GM19463 (cell line): Measurements from ENCODE around the gene IRX6.
A peak's percentile ranks its signal among the peaks of the same experiment; 100 is the strongest.

ENCODE experiments used
- ATAC-seq: cut with Tn5 transposase; IDR thresholded peaks from one replicate; pipeline ENCODE4 v1.9.1; 2021; ENCODE audit warnings: mild to moderate bottlenecking, moderate library complexity; ENCODE audit not compliant: unreplicated experiment

The IRX6 gene

GRCh38 chr16:55322327-55322726, 1.7 kb upstream of the IRX6 start:
- ATAC-seq, result no peak

DNA sequence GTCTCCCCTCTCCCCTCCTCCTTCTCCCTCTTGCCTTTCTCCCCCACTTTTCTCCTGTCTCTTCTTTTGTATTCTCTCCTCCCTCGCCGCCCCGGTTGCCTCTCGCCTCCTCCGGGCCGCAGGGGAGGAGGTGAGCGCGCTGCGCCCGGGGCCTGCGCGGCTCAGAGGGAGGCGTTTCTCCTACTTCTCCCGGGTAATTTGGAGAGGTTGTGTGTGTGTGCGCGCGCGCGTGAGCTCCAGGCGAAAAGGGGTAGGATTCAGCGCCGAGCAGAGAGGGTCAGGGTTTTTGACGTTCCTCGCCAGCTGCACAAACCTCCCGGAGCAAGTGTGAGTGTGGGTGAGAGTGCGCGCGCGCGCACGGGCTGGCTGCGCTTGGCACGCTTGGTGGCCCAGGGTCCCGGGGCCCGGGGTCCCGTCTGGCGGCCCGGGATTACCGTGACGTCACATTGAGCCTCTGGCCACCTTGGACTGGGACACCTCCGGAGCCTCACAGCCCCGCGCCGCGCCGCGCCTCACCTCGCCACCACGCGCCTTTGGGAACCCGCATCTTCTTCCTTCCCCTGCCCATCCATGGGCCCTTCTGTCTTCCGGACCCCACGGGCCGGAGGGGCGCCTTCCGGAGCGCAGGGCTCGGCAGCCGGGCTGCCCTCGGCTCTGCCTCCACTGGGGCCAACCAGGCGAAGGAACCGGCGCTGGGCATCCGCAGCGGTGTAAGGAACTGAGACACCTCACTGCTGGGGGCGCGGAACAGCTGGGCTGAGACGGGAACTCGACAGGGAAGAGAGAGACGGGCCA, 479 bp downstream of the IRX6 start:
- ATAC-seq, result peak; percentile 12

DNA sequence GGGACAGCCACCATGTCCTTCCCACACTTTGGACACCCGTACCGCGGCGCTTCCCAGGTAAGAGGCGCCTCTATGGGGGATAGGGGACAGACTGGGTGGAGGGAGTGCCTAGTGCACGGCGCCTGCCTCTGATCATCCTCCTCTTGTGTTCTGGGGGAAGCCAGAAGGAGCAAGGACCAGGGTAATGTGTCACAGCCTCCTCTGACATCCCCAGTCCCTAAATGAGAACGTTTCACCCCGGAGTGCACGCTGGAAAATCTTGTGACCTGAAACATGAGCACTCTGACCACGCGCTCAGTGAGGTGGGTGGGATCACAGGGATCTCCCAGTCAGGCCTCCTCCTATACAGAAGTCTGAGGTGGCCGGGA, 1.1 kb downstream of the IRX6 start:
- no peak for ATAC-seq

GRCh38 chr16:55325458-55326109, 1.6 kb downstream of the IRX6 start:
- ATAC-seq, result no peak

DNA sequence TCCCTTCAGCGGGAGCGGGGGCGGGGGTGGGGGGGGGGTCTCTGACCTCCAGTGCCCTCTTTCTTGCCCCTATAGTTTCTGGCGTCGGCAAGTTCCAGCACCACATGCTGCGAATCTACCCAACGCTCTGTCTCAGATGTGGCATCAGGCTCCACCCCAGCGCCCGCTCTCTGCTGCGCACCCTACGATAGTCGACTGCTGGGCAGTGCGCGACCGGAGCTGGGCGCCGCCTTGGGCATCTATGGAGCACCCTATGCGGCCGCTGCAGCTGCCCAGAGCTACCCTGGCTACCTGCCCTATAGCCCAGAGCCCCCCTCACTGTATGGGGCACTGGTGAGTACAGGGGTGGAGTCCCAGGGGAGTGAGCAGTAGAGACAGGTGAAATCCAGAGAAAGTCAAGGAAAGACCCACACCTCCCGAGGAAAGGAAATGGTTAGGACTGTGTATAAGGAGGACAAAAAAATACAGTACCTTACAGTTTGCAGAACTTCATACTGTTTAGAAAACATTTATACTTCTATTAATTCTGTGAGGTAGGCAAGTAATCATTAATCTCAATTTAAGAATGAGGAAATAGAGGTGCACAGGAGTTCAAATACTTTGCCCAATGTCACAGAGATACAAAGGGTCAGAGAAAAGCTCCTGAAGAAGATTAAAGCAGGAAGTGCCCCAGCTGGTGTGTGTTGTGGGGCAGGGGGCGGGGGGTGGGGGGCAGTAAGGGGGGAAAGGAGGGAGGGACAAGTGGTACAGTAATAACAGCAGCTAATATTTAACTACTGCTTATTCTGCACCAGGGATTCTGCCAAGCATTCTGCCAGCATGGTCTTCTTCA, 2.5 kb downstream of the IRX6 start:
- no peak for ATAC-seq

DNA sequence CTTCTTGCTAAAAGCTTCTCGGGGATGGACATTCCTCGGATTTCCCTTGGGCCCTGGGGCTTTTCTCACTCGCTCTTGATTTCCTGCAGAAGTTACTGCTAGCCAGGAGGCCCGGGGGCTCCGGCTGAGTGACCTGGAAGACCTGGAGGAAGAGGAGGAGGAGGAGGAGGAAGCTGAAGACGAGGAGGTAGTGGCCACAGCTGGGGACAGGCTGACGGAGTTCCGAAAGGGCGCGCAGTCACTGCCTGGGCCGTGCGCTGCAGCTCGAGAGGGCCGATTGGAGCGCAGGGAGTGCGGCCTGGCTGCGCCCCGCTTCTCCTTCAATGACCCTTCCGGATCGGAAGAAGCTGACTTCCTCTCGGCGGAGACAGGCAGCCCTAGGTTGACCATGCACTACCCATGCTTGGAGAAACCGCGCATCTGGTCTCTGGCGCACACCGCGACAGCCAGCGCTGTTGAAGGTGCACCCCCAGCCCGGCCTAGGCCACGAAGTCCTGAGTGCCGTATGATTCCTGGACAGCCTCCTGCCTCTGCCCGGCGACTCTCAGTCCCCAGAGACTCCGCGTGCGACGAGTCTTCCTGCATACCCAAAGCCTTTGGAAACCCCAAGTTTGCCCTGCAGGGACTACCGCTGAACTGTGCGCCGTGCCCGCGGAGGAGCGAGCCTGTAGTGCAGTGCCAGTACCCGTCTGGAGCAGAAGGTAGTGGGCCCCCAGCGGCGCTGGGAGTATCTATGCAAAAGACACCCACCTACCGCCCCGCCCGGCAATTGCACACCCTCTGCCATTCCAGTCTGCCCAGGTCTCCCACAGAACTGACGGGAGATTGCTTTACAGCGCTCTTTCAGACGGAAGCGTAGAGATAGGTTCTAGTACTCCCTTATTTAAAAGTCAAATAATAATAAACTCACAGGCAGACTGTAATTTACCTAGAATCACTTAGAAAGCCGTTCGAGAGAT, 4.9 kb downstream of the IRX6 start:
- ATAC-seq, result no peak

DNA sequence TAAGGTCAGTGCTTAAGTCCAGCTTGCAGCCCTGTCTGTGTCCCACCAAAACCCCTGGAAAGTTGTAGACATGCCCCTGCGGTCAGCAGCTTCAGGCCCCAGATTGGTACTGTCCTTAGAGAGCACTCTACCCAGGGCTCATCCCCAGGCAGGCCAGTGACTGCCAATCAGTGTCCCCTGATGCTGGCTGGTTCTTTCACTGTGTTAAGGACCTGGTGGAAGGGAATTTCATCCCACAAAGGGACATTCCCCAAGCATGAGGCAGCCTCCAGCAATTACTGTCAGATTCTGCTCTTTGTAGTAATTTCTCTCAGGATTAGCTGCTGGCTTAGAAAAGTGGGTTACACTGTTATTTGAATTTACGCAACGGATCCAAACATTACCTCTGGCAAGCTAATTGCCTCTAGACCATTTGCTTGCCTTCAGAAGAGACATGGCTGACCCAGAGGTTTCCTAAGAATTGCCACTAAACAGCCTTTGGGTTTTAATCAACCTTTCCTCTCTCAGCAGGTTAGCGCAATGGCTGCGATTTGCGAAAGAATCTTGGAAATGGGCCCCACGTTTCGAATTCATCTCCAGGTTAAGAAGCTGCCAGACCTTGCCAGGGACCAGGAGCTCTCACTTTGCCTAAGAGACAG, 5.9 kb downstream of the IRX6 start:
- ATAC-seq, result no peak

DNA sequence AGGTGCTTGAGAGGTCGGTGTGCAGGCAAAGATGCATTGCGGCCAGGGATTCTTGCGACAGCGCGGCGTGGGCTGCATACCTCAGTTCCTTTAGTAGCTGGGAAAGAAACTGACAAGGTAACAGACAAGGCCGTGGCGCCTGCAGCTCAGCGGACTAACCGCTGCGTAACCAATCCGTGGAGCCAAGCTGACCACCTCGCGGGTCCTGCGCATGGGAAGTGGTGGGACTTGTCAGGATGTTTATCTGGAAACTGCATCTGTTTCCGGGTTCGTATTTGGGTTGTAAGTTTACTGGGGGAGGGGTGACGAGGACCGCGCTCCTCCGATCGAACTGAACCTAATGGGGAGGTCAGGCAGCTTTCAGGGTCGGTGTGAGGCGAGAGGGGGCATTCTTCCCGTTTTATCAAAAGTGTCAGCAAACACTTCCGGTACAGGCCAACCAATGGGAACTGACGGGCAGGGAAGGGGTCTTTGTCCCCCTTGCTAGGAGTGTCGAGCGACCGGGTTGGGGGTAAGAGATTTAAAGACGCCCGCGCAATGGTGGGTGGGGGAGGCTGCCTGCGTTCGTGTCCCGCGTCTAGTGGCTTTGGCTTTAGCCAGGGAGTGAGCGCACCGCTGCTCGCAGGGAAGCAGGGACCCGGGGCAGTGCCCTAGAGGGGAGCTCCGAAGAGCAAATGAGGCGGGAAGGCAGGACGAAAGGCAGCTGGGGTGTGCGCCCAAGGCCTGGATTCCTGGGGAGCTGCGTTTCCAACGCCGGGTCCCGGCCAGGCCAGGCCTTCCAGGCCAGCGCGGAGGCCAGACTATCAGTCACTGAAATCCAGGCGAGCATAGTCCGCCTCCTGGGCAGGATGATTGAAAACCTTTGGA, 7.0 kb downstream of the IRX6 start:
- ATAC-seq, result no peak

- no peak for ATAC-seq
These were observed 7.7 kb downstream of the IRX6 start for GRCh38 chr16:55331648-55332185.

DNA sequence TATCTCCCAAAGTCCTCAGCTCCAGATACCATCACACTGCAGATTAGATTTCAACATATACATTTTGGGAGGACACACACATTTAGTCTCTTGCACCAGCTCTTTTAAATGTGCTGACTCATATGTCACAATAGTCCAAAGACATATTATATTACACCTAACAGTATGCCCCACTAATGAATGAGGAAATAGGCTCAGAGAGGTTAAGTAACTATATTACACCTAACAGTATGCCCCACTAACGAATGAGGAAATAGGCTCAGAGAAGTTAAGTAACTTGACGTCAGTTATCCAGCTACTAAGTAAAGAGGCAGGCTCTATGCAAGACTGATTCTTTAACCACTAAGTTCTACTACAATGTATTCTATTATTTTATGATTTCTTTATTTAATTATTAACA, 9.7 kb downstream of the IRX6 start:
- peak; percentile 48 for ATAC-seq

- ATAC-seq, result no peak
These were observed 14.6 kb downstream of the IRX6 start for GRCh38 chr16:55338646-55339045.

DNA sequence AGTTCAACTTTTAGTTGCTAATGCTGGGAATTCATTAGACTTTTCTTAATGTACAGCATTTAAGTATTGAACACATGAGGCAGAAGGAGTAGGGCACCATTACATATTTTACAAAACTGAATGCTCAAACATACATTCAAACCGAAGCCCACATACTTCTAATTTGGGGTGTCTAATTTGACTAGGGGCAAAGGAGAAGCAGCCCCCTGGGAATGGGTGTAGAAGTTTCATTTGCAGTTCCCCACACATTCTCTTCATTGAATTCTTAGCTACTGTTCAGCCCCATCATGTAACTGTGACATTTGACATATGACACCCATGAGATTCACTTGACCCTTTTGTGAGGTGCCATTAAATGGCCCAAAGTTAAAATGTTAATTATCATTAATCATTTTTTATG, 16.4 kb downstream of the IRX6 start:
- ATAC-seq, result no peak

DNA sequence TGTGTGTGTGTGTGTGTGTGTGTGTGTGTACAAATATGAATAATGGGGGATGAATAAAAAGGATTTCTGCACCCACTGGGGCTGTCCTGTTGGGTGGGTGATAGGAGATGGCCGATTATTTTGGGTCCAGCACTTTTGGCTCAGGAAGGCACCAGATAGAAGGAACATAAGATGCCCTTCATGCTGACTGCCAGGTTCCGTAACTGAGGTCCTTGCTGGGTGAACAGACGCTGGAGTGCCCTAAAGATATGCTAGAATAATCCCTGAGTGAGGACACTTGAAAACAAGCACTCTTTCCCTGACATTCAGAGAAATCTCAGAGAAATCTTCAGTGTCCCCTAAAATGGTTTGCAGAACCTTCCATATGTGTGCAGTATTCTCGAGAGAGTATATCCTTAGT, 17.7 kb downstream of the IRX6 start:
- no peak for ATAC-seq

- no peak for ATAC-seq
These were observed 22.5 kb downstream of the IRX6 start for GRCh38 chr16:55346475-55346874.

GRCh38 chr16:55349867-55350266, 25.9 kb downstream of the IRX6 start:
- no peak for ATAC-seq

- no peak for ATAC-seq
These were observed 27.0 kb downstream of the IRX6 start for GRCh38 chr16:55350984-55351383.

DNA sequence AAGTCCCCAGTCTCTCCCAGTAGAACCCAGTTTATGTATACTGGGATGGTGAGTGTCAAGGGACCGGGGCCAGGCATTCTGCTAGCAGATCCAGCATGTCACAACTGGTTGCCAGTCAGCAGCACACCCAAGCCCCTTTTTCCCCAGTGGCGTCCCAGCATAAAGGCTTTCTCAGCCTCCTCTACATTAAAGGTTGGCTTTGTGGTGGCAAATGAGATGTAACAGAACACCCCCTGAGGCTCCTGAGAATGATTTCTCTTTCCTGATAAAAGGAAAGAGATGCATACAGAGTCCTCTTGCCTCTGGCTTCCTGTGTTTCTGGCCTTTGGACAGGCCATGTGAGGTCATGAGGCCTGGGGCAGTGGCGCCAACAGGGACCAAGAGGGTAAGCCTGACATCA, 27.9 kb downstream of the IRX6 start:
- no peak for ATAC-seq

DNA sequence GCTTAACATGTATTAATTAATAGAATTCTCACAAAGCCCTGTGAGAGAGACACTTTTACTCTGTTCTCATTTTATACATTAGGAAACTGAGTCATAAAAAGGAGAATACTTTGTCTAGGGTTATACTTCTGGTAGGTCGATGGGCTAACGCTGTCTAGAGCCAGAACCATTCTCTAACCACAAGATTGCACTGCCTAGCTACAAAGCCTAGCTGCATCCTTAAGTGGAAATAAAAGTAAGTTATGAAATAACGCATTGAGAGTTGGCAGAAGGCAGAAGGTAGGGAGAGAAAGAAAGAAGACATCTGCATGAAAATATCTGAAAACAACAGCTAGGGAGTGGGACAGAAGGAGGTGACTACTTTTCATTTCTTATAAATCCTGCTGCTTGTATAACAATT, 33.2 kb downstream of the IRX6 start:
- no peak for ATAC-seq

DNA sequence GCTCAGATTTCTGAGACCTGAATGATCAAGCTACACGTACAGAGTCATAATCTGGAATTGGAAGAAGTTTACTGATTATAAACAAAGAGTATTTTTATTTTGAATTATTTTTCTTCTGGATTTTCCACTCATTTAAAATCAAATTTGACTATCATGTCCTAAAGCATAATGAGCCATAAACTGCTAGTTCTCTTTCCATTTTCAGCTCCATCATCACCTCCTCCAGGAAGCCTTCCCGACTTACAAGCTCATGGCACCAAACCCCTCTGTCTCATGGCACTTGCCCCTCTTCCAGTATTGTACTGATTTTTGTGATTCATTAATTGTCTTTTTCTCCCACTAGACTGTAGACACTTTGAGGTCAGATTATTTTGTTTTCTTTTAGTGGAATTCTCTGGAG, 35.9 kb downstream of the IRX6 start:
- no peak for ATAC-seq
